GM18870 (cell line): ENCODE data around the gene KCNJ11.

Experiments used
- ATAC-seq: cut with Tn5 transposase; IDR thresholded peaks from one replicate; pipeline ENCODE4 v1.9.1; 2021; ENCODE audit warnings: moderate library complexity; ENCODE audit not compliant: unreplicated experiment

The KCNJ11 gene

GRCh38 chr11:17410606-17411379 is 22.3 kb upstream of the KCNJ11 start:
- no peak for ATAC-seq

- no peak for ATAC-seq
Observed at GRCh38 chr11:17408641-17409040, 20.2 kb upstream of the KCNJ11 start.

- no peak for ATAC-seq
Observed at GRCh38 chr11:17408026-17408425, 19.6 kb upstream of the KCNJ11 start.

- ATAC-seq = no peak
Observed at GRCh38 chr11:17407575-17407974, 19.1 kb upstream of the KCNJ11 start.

DNA sequence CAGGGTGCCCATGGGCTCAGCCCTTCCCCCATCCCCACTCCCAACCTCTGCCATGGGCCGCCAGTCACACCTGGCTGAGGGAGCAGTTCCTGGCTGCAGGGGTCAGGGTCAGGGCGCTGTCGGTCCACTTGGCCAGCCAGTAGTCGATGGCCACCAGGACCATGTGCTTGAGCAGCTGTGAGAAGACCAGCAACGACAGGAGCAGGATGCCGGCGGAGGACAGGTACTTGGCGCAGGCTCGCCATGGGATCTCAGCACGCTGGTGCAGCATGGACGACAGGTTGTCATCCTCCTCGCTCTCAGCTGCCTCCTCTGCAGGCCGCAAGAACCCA is 18.3 kb upstream of the KCNJ11 start:
- ATAC-seq = no peak

DNA sequence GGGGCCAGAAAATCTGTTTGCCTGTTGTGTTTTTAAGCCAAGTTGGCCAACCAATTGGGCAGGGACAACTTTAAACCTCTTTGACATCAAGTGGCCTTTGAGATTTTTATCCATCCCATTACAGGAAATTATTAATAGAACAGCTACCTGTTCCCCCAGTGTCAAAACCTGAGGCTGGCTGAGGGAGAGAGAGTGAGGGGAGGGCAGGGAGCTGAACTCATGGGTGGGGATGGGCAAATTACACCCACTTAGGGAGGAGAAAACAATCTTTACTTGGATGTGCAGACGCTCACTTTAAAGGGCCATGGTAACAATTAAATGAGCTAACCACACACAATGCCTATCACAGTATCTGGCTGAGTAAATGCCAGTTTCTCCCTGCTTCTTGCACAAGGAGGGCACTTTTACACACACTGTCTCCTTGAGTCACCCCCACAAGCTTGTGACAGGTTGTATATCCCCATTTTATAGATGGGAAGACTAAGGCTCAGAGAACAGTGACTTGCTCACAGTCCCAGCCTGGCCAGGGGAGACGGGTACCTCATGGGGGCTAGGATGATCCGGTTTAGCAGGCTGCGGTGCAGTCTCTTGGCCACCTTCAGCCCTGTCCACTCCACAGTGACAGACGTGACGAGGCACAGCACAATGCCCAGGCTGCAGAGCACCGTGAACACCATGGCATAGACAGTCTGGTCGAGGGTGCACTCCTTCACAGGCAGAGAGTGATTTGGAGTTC is 17.8 kb upstream of the KCNJ11 start:
- no peak for ATAC-seq

GRCh38 chr11:17405232-17406005 is 17.0 kb upstream of the KCNJ11 start:
- no peak for ATAC-seq

DNA sequence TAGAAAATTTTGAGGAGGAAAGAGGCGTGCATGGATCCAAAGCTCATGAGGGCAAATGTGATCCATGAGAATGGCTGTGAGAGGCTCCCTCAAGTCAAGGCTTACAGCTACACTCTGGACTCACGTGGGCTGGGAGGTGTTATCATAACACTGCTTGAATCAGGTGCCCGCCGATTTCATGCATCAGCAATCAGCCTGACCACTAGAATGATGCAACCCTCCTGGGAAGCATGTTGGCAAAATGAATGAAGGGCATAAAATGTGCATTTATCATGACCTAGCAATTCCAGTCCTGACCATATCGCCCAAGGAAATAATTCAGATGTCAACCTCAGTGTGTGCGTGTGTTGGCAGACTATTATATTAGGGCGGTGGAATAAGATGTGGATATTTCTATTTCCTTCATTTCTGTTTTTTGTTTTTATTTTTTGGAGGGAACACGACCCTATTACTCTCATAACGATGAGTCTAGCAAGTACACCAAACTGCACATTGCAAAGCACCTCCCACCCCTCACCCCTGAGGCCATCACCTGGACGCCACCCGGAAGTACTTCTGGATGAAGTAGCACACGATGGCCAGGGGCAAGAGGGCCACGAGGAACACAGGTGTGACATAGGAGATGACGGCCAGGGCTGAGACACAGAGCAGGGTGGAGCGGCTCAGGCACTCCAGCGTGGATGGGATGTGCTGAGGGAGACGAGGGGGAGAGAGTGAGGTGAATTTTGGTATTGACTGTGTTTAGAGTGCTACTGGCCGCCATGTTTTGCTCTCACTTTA is 15.7 kb upstream of the KCNJ11 start:
- ATAC-seq = no peak

DNA sequence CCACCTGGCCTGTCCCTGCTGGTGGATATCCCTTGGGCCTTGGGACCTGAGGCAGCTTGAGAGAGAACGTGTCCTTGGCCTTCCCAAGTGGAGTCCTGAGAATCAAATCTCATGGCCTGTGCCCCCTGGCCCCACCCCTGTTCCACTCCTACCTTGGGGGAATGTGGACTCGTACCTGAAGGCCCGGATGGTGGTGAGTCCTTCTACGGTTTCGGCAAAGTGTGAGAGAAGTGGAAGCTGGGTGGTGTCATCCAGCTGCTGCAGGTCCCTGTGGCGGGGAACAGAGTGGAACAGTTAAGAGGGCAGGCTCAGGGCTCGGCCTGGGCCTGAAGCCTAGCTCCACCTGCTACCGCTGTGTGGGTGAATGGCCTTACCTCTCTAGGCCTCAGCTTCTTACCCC is 14.0 kb upstream of the KCNJ11 start:
- ATAC-seq = no peak

DNA sequence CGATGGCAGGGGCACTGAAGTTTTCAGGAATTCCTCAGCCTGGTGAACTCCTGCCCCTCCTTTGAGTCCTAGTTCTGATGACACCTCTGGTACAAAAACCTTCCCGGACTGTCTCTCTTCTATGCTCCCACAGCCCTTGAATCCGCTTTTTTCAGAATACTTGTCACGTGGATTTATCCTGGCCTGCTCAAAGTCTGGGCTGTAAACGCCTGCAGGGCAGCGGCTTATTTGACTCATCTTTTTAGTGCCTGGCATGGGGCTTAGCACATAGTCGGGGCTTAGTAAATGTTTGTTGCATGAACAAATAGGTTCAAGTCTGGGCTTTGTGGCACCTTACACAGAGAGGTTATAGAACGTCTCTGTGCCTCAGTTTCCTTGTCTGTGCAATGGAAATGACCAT is 13.4 kb upstream of the KCNJ11 start:
- no peak for ATAC-seq

GRCh38 chr11:17401316-17401715 is 12.9 kb upstream of the KCNJ11 start:
- ATAC-seq = no peak

GRCh38 chr11:17400048-17400775 is 11.8 kb upstream of the KCNJ11 start:
- ATAC-seq = no peak

DNA sequence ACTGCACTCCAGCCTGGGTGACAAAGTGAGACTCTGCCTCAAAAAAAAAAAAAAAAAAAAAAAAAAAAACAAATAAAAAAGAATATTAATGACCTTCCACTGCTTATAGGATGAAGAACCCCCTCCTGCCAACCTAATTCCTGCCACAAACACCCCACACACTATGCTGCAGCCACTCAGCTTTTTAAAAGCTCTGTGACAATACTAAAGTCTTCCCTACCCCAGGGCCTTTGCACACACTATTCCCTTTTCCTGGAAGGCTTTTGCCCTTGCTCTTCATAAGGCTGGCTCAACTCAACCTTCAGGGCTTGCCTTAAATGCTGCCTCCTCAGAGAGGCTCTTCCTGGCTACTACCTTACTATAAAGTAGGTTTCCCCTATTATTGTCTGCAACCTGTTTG is 10.8 kb upstream of the KCNJ11 start:
- ATAC-seq = no peak

DNA sequence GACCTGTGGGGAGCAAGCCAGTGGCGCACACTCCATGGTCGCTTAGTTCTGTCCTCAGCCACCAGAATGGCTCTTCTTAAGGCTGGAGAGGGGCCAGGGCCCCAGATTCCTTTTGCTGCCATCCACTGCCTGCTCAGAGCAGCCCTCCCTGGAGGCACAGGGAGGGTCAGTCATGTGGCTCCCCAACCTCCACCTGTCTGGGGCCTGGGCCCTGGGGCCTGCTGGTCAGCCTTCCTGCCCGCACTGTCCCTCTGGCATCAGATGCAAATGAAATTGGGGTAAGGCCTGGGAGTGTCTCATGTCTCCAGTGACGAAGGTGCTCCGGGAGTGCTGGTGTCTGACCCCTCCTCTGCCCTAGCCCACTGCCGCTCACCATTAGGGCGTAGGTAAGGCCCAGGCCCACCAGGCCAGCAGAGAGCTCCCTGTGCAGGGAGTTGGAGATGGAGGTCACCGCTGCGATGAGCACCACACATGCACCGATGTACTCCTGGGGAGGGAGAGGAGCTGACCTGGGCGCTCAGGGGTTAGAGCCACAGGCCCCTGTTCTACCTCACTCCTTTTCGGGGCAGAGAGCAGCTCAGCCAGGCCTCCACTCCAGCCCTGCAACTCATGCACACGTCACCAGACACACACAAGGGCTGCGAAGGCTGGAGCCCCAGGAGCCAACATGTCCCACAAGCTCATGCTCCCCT is 9.0 kb upstream of the KCNJ11 start:
- no peak for ATAC-seq

GRCh38 chr11:17396598-17397310 is 8.3 kb upstream of the KCNJ11 start:
- no peak for ATAC-seq

DNA sequence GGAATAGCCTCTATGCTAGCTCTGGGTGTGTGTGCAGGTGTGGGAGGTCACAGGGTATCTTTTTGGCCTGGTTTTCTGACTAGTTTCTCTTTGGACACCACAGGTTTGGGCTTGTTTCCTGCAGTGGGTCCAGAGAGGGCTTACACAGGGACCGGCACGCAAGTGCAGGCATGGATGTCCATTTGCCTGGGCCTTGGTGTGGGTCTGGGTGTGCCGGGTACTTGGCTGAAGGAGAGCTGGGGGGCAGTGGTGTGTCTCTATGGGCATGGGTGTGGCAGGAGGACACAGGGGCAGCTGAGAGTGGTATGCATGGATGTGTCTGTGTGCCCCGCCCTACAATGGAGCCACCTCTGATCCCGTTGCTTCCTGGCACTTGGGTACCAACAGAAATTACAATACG is 7.5 kb upstream of the KCNJ11 start:
- no peak for ATAC-seq

GRCh38 chr11:17395554-17395961 is 7.1 kb upstream of the KCNJ11 start:
- no peak for ATAC-seq

DNA sequence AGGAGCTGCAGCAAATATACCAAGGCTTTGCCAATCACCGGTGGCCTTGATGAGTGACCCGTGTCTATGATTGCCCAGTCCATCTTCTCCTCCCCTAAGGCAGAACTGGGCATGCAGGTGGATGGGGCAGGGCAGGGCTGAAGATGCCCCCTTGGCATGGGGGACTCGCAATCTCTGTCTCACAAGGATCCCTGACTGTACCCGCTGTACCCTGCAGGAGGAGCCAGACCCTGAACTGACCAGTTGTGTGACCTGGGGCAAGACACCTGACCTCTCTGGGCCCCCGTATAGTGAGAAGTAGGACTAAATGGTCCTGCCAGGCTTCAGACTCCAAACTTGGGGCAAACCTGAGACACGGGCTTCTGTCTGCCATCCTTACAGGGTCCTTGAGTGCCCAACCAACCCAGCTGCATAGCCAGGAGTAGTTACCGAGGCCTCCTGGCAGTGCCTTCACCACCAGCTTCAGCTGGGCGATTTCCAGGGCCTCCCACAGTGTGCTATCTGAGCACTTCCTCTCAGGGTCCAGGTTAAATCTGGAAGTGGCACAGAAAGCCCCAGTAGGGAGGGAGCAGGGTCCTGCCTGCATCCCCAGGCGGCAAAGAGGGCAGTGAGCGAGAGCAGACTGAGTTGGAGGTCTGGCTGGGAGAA is 6.4 kb upstream of the KCNJ11 start:
- no peak for ATAC-seq

- ATAC-seq = no peak
Observed at GRCh38 chr11:17393472-17393871, 5.0 kb upstream of the KCNJ11 start.
